SU-DHL-6 (cell line): ENCODE results near the gene POLE.

Experiments
- H2AFZ ChIP-seq: fragments of 200-600 bp; sonication (generic); 2 replicates; pipeline ENCODE4 v1.6.1; 2014; ENCODE audit warnings: low read depth, mild to moderate bottlenecking, moderate library complexity, mixed read lengths, antibody characterized with exemption, low read length; ENCODE audit not compliant: severe bottlenecking
- H3F3A ChIP-seq: fragments of 200-600 bp; shearing (Covaris generic); 2 replicates; pipeline ENCODE4 v1.6.0; 2016; ENCODE audit warnings: antibody characterized with exemption, mild to moderate bottlenecking; ENCODE audit not compliant: insufficient read depth
- H3K27ac ChIP-seq: fragments of 200-600 bp; sonication (generic); 2 replicates; pipeline ENCODE4 v1.5.1; 2016; ENCODE audit warnings: low read depth, mild to moderate bottlenecking, low read length, moderate library complexity, mixed read lengths
- H3K27me3 ChIP-seq: fragments of 200-600 bp; sonication (generic), shearing (Covaris generic); 2 replicates; pipeline ENCODE4 v1.6.0; 2014; ENCODE audit warnings: mild to moderate bottlenecking, low read length
- H3K36me3 ChIP-seq: fragments of 200-600 bp; sonication (generic); 2 replicates; pipeline ENCODE4 v1.6.1; 2014; ENCODE audit warnings: mild to moderate bottlenecking, low read length, mixed read lengths
- H3K4me2 ChIP-seq: fragments of 300-600, 200-600 bp; shearing (Covaris generic), sonication (generic); 2 replicates; pipeline ENCODE4 v1.6.0; 2014; ENCODE audit warnings: low read length, low read depth, mild to moderate bottlenecking; ENCODE audit not compliant: poor library complexity, severe bottlenecking
- H3K4me3 ChIP-seq: fragments of 200-600 bp; sonication (generic); 2 replicates; pipeline ENCODE4 v1.5.1; 2014; ENCODE audit warnings: antibody characterized with exemption, low read length, mild to moderate bottlenecking, mixed read lengths; ENCODE audit not compliant: insufficient read depth, poor library complexity, severe bottlenecking
- H3K79me2 ChIP-seq: fragments of 200-600 bp; sonication (generic); 2 replicates; pipeline ENCODE4 v1.6.1; 2014; ENCODE audit warnings: mild to moderate bottlenecking, low read length, moderate library complexity; ENCODE audit not compliant: insufficient read depth
- H3K9ac ChIP-seq: fragments of 200-600 bp; sonication (generic); 2 replicates; pipeline ENCODE4 v1.7.0; 2014; ENCODE audit warnings: mild to moderate bottlenecking, low read length
- H3K9me2 ChIP-seq: fragments of 200-600 bp; sonication (generic); replicated peaks from 2 replicates; pipeline ENCODE4 v1.6.1; 2014; ENCODE audit warnings: low read length; ENCODE audit not compliant: insufficient read depth
- H3K9me3 ChIP-seq: fragments of 200-600 bp; sonication (generic); 2 replicates; pipeline ENCODE4 v1.6.1; 2014; ENCODE audit warnings: low read length, mixed read lengths; ENCODE audit not compliant: insufficient read depth
- H4K20me1 ChIP-seq: fragments of 200-600 bp; sonication (generic); 2 replicates; pipeline ENCODE4 v1.6.1; 2014; ENCODE audit warnings: low read depth, mild to moderate bottlenecking, antibody characterized with exemption, low read length, moderate library complexity, mixed read lengths
- EZH2phosphoT487 ChIP-seq: fragments of 200-600 bp; sonication (generic), shearing (Covaris generic); conservative IDR thresholded peaks from 2 replicates; pipeline ENCODE4 v1.6.1; 2018; ENCODE audit warnings: mild to moderate bottlenecking, antibody characterized with exemption, low read length, moderate library complexity, mixed read lengths
- TF ChIP-seq, protein P1 (sequence below): fragments of 200-600 bp; sonication (generic); IDR thresholded peaks from one replicate; pipeline ENCODE4 v1.5.1; 2017; ENCODE audit warnings: antibody characterized with exemption, mild to moderate bottlenecking, low read length, moderate library complexity; ENCODE audit not compliant: insufficient read depth, poor library complexity, severe bottlenecking

Gene POLE

DNA sequence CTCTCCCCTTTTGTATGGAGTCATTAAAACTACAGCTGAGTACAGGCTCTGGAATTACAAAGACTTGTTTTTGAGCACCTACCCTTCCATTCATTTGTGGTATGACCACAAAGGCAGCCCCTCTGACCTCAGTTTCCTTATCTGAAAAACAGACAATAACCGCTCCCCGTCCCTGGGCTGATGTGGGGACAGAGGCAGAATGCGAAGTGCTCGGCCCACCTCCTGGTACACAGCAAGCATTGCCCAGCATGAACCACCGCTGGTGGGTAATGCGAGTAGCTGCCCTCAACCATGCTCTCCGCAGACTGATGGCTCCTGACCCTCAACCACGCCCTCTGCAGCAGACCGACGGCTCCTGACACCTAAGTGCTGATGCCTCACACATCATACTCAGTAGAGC is 46.2 kb downstream of the POLE start:
- H3K36me3 ChIP-seq = peaks cover 5% of the 10 kb centered on the region; the same call in 1 of the 2 replicates

DNA sequence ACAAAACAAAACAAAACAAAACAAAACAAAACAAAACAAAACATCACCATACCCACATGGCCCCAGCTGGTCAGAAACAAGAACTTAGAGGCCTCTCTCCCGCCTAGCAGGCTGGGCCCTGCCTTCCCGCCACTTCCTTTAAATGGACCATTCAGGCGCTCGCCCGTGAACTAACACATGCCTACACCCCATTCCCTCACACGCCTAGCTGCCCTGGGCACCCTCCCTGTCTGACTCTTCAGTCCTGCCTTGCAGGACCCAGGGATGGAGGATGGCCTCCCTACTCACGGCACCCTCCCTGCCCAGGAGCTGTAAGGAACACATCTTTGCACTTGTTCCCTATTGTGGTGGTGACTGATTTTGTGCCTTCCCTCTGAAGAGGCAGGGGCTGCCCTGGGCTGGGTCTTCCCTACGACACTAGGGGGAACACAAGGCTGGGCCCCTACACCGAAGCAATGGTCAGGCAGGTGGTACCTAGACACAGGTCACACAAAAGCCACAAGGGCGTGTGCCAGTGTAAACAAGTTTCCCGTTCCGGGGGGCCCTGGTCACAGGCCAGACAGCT is 47.1 kb downstream of the POLE start:
- TF ChIP-seq, protein P1, sequence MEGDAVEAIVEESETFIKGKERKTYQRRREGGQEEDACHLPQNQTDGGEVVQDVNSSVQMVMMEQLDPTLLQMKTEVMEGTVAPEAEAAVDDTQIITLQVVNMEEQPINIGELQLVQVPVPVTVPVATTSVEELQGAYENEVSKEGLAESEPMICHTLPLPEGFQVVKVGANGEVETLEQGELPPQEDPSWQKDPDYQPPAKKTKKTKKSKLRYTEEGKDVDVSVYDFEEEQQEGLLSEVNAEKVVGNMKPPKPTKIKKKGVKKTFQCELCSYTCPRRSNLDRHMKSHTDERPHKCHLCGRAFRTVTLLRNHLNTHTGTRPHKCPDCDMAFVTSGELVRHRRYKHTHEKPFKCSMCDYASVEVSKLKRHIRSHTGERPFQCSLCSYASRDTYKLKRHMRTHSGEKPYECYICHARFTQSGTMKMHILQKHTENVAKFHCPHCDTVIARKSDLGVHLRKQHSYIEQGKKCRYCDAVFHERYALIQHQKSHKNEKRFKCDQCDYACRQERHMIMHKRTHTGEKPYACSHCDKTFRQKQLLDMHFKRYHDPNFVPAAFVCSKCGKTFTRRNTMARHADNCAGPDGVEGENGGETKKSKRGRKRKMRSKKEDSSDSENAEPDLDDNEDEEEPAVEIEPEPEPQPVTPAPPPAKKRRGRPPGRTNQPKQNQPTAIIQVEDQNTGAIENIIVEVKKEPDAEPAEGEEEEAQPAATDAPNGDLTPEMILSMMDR = no peak
- no peak for TF ChIP-seq EZH2phosphoT487
- H3K27me3 ChIP-seq = no peaks in the 10 kb centered on the region
- no peak overlapping the region for H2AFZ ChIP-seq
- no peaks in the 10 kb centered on the region for H4K20me1 ChIP-seq
- no peak overlapping the region for H3K4me3 ChIP-seq
- no peaks in the 10 kb centered on the region for H3K9me3 ChIP-seq
- peaks cover 10% of the 10 kb centered on the region; the same call in 1 of the 2 replicates for H3K36me3 ChIP-seq
- H3F3A ChIP-seq = no peaks in the 10 kb centered on the region
- H3K9me2 ChIP-seq = no peaks in the 10 kb centered on the region
- no peak overlapping the region for H3K9ac ChIP-seq
- no peak overlapping the region for H3K27ac ChIP-seq
- H3K79me2 ChIP-seq = no peaks in the 10 kb centered on the region
- H3K4me2 ChIP-seq = no peak overlapping the region

More for the DNA sequence above, 46.2 kb downstream of the POLE start:
- Histone ChIP-seq H4K20me1 (no peaks in the 10 kb centered on the region), H3K9ac (no peak overlapping the region), H3K9me2 (no peaks in the 10 kb centered on the region), H2AFZ (no peak overlapping the region), H3F3A (no peaks in the 10 kb centered on the region), H3K9me3 (no peaks in the 10 kb centered on the region), H3K27me3 (no peaks in the 10 kb centered on the region), H3K4me2 (no peak overlapping the region), H3K27ac (no peak overlapping the region), H3K79me2 (no peaks in the 10 kb centered on the region), H3K4me3 (no peak overlapping the region)
- TF ChIP-seq, protein P1 = no peak
- no peak for TF ChIP-seq EZH2phosphoT487

DNA sequence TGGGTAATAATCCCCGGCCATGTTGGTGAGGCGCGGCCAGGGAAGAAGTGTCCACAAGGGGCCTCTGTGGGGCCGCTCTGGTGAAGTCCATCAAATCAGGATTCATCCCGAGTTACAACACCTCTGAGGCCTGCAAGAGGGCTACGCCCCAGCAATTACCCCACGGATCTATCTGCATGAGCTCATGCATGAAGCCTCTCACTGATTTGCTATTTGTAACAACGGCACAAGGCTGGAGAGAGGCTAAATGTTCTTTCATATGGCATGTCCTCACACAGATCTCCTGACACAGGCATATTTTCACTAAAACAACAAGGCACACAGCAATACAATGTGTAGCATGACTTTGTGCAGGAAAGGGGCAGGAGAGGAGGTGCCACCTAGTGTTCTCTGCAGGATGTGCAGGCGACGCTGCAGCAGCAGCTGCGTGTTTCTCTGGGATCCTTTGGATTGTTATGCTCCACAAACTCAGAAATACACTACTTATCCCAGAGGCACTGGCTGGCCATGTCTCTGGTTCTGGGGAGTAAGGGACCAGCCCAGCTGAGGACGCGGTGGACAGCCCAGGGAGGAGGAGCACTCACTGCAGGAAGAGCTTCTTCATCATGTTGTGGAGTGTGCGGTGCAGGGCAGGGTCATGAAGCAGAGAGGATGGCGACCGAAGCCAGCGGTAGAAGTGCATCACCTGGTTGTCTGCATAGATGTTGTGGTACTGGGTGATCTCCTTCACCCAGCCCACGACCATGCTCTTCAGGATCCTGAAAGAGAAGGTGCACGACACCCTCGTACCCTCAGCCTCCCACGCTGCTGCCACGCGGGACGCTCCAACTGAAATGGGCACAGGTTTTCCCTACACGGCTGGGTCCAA is 48.4 kb downstream of the POLE start:
- no peak for TF ChIP-seq EZH2phosphoT487
- TF ChIP-seq, protein P1 = peak; percentile 46
- Histone ChIP-seq H3K9me3 (no peaks in the 10 kb centered on the region), H3K4me2 (no peak overlapping the region), H3K9me2 (no peaks in the 10 kb centered on the region), H3K9ac (no peak overlapping the region), H3F3A (no peaks in the 10 kb centered on the region), H3K79me2 (no peaks in the 10 kb centered on the region), H2AFZ (no peak overlapping the region), H3K36me3 (peaks cover 10% of the 10 kb centered on the region; the same call in 1 of the 2 replicates), H3K4me3 (no peak overlapping the region), H3K27ac (no peak overlapping the region), H3K27me3 (no peaks in the 10 kb centered on the region), H4K20me1 (no peaks in the 10 kb centered on the region)
